ENCODE measurements around the gene TMEM125. TPM values are rescaled to one million over a fixed set of nuclear protein-coding genes. Genes with fewer than 3 reads are reported as not detected.

The TMEM125 gene
- total RNA-seq, 1 donor from 2014 or later, result 1.3 TPM

- DNase-seq, result no peak
These were observed 43.1 kb downstream of the TMEM125 start for GRCh38 chr1:43312663-43313515.

GRCh38 chr1:43313771-43314170 lies 44.0 kb downstream of the TMEM125 start:
- no peak for DNase-seq

GRCh38 chr1:43314233-43314632 lies 44.5 kb downstream of the TMEM125 start:
- DNase-seq, result no peak

- DNase-seq, result no peak
These were observed 45.7 kb downstream of the TMEM125 start for GRCh38 chr1:43315481-43315880.

GRCh38 chr1:43315963-43316737 lies 46.4 kb downstream of the TMEM125 start:
- DNase-seq, result no peak

- DNase-seq, result no peak
These were observed 47.1 kb downstream of the TMEM125 start for GRCh38 chr1:43316738-43317520.

GRCh38 chr1:43317817-43318471 lies 48.2 kb downstream of the TMEM125 start:
- no peak for DNase-seq

- DNase-seq, result no peak
These were observed 49.0 kb downstream of the TMEM125 start for GRCh38 chr1:43318831-43319230.

GRCh38 chr1:43319288-43319687 lies 49.5 kb downstream of the TMEM125 start:
- DNase-seq, result no peak

GRCh38 chr1:43319766-43320165 lies 50.0 kb downstream of the TMEM125 start:
- DNase-seq, result no peak

- DNase-seq, result no peak
These were observed 51.6 kb downstream of the TMEM125 start for GRCh38 chr1:43321331-43321891.

- DNase-seq, result no peak
These were observed 52.7 kb downstream of the TMEM125 start for GRCh38 chr1:43322506-43322905.

Other genes starting within 250 kb of the TMEM125 start
- 33.5 TPM for gene EBNA1BP2, start 97.7 kb upstream of the TMEM125 start, total RNA-seq
- gene CFAP57, start 97.7 kb upstream of the TMEM125 start, total RNA-seq, result 0.39 TPM
- gene C1orf210, start 15.6 kb downstream of the TMEM125 start, total RNA-seq, result 0.99 TPM
- gene TIE1, start 31.0 kb downstream of the TMEM125 start, total RNA-seq, result 19.5 TPM
- gene MPL, start 67.8 kb downstream of the TMEM125 start, total RNA-seq, result 0.10 TPM
- gene CDC20, start 89.0 kb downstream of the TMEM125 start, total RNA-seq, result 11.2 TPM
- 33.2 TPM for gene ELOVL1, start 98.0 kb downstream of the TMEM125 start, total RNA-seq
- gene MED8, start 119.8 kb downstream of the TMEM125 start, total RNA-seq, result 31.5 TPM
- 25.9 TPM for gene SZT2, start 119.9 kb downstream of the TMEM125 start, total RNA-seq
- gene HYI, start 183.9 kb downstream of the TMEM125 start, total RNA-seq, result 27.5 TPM

Data from skin of body (tissue), 2 donors.